ENCODE data around the gene MYOG. TPM values are rescaled to one million over a fixed set of nuclear protein-coding genes. Genes with fewer than 3 reads are reported as not detected.

MYOG gene
- total RNA-seq, 1 donor from 2014 or later, result not detected

- H3K36me3 ChIP-seq, result no peaks in the 10 kb centered on the region
- H3K9me3 ChIP-seq, result no peaks in the 10 kb centered on the region
- no peaks in the 10 kb centered on the region for H3K27me3 ChIP-seq
- TF ChIP-seq POLR2A (IDR thresholded peaks at IDR 0.05) (no peak), CTCF (IDR thresholded peaks at IDR 0.05) (no peak), POLR2AphosphoS5 (IDR thresholded peaks at IDR 0.05; ENCODE audit: insufficient read depth in 1 of 2, low read depth in 1 of 2) (no peak)
- DNase-seq (ENCODE audit: extremely low spot score in 2 of 2), result no peak
- H3K4me3 ChIP-seq, result no peak overlapping the region
- intact Hi-C loops (cut with DNase I), result loop anchor here (5.0 to 10.0 kb wide), 2 partner anchors 177 to 295 kb away; no protein-coding TSS in a partner anchor
- no peak overlapping the region for H3K27ac ChIP-seq
- H3K4me1 ChIP-seq, result peaks cover 11% of the 10 kb centered on the region
Measured at GRCh38 chr1:203039609-203040512, 46.0 kb downstream of the MYOG start.

GRCh38 chr1:203038891-203039608 lies 46.8 kb downstream of the MYOG start:
- Histone ChIP-seq H3K9me3 (no peaks in the 10 kb centered on the region), H3K4me3 (no peak overlapping the region), H3K27ac (peak overlapping the region; percentile 11), H3K36me3 (no peaks in the 10 kb centered on the region), H3K27me3 (no peaks in the 10 kb centered on the region), H3K4me1 (peaks cover 11% of the 10 kb centered on the region)
- peak in 2 of 3 experiments; percentile 76 to 93 for TF ChIP-seq CTCF (IDR thresholded peaks at IDR 0.05)
- TF ChIP-seq POLR2A (IDR thresholded peaks at IDR 0.05), result no peak
- DNase-seq (ENCODE audit: extremely low spot score in 2 of 2), result no peak
- intact Hi-C loops (cut with DNase I), result no loop called here

GRCh38 chr1:203038217-203038741 lies 47.5 kb downstream of the MYOG start:
- Histone ChIP-seq H3K27me3 (no peaks in the 10 kb centered on the region), H3K4me3 (no peak overlapping the region), H3K36me3 (no peaks in the 10 kb centered on the region), H3K9me3 (no peaks in the 10 kb centered on the region), H3K4me1 (peaks cover 11% of the 10 kb centered on the region), H3K27ac (peak overlapping the region; percentile 11)
- intact Hi-C loops (cut with DNase I), result no loop called here
- TF ChIP-seq POLR2AphosphoS5 (IDR thresholded peaks at IDR 0.05; ENCODE audit: insufficient read depth in 1 of 2, low read depth in 1 of 2), result peak in 1 of 2 donors; percentile 52
- no peak for TF ChIP-seq POLR2A (IDR thresholded peaks at IDR 0.05)
- no peak for DNase-seq (ENCODE audit: extremely low spot score in 2 of 2)

GRCh38 chr1:203037509-203038190 lies 48.2 kb downstream of the MYOG start:
- Histone ChIP-seq H3K27ac (peak overlapping the region; percentile 33), H3K4me3 (no peak overlapping the region), H3K4me1 (peaks cover 11% of the 10 kb centered on the region), H3K36me3 (no peaks in the 10 kb centered on the region), H3K9me3 (no peaks in the 10 kb centered on the region), H3K27me3 (no peaks in the 10 kb centered on the region)
- TF ChIP-seq CTCF (IDR thresholded peaks at IDR 0.05) (no peak), POLR2AphosphoS5 (IDR thresholded peaks at IDR 0.05; ENCODE audit: insufficient read depth in 1 of 2, low read depth in 1 of 2) (no peak), POLR2A (IDR thresholded peaks at IDR 0.05) (no peak)
- no peak for DNase-seq (ENCODE audit: extremely low spot score in 2 of 2)
- intact Hi-C loops (cut with DNase I), result no loop called here

GRCh38 chr1:203036537-203036936 lies 49.3 kb downstream of the MYOG start:
- DNase-seq (ENCODE audit: extremely low spot score in 2 of 2), result no peak
- Histone ChIP-seq H3K4me3 (no peak overlapping the region), H3K27ac (no peak overlapping the region), H3K27me3 (no peaks in the 10 kb centered on the region), H3K4me1 (peaks cover 11% of the 10 kb centered on the region), H3K9me3 (no peaks in the 10 kb centered on the region), H3K36me3 (no peaks in the 10 kb centered on the region)
- intact Hi-C loops (cut with DNase I), result no loop called here
- TF ChIP-seq CTCF (IDR thresholded peaks at IDR 0.05) (no peak), POLR2AphosphoS5 (IDR thresholded peaks at IDR 0.05; ENCODE audit: insufficient read depth in 1 of 2, low read depth in 1 of 2) (no peak), POLR2A (IDR thresholded peaks at IDR 0.05) (no peak)
